HG03175 (cell line): Measurements from ENCODE around the gene CSHL1.

ENCODE experiments used
- ATAC-seq: cut with Tn5 transposase; IDR thresholded peaks from one replicate; pipeline ENCODE4 v1.9.1; 2021; ENCODE audit warnings: mild to moderate bottlenecking, moderate library complexity; ENCODE audit not compliant: unreplicated experiment

CSHL1 gene

DNA sequence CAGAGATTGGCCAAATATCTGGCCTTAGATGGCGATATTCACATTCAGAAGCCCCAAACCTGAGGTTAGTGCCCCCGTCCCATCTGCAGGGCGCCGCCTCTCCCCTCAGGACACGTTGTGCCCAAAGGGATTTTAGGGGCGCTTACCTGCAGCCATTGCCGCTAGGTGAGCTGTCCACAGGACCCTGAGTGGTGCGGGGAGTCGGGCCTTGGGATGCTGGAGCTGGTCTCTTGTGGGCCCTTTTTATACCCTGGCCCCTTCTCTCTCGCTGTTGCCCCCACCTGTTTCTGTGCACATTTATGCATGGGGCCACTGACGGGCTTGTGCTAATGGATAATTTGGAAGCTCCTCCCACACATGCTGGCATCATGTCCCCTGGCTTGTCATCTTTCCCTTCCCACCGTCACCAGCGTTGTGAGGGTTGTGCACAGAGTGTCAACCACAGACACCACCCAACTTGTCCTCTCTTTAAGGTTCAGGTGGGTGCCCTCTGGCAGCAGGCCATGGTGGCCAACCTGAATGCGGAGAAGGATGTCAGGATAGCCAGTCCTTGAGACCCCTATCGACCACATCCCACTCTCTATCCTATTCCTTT, at the start of gene CSHL1:
Gene CSHL1, minus strand, starts transcription at position 218 of the 595 bp plus-strand sequence. Its CDS starts 62 bp downstream, at position 156.
- no peak for ATAC-seq

DNA sequence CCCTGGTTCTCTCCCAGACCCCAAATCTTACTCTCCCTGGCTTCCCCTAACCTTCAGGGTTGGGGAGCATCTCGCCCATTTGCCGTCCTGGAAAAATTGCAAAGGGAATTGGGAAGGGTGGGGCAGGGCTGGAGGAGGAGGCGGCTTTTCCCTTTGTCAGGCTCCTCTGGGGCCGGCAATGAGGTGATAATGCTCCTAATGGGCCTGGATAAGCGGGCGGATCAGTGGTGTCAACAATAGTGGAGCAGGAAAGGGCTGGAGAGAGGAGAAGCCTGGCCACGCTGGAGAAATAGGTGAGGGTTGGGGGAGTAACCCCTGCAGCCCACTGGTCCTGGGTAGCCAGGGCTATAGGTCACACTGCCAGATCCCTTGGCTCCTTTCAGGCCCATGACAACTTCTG, 49.4 kb upstream of the CSHL1 start:
- ATAC-seq: no peak

DNA sequence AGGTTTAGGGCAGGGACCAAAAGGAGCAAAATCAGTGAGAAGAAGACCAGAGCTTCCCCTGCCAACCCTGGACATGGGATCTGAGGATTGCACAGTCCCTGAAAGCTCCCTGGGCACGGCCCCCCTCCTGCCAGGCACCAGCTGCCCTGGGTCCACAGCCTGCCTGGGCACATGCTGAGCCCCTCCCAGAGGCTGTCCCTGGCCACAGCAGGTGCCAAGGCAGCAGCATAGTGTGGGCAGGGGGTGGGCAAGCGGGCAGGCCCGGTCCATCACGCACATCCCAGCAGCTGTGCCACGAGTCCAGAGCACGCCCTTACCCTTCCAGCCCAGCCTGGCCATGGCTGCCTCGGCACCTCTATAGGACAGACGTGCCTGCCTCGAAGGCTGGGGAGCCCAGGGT, 48.9 kb upstream of the CSHL1 start:
- ATAC-seq: no peak

DNA sequence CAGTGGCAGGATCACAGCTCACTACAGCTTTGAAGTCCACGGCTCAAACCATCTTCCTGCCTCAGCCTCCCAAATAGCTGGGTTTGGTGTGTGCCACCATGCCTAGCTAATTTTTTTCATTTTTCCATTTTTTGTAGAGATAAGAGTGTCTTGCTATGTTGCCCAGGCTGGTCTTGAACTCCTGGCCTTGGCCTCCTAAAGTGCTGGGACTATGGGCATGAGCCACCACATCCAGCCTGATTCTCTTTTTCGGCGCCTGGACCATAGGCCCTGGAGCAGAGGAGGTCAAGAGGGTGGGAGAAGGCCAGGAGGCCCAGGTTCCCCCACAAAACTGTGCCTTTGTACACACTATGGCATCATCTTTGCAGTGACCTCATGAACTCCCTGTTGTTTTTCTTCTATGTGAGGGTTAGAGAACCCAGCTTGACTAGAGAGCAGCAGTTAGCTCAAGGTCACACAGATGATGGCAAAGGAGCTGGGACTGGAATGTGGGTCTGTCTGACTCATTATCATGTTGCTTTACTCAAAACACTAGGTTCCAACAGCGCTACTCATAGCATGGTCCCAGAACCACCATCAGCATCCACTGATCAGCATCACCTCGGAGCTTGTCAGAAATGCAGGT, 45.4 kb upstream of the CSHL1 start:
- no peak for ATAC-seq

GRCh38 chr17:63955791-63956190, 44.7 kb upstream of the CSHL1 start:
- no peak for ATAC-seq

GRCh38 chr17:63955232-63955631, 44.2 kb upstream of the CSHL1 start:
- ATAC-seq: no peak

DNA sequence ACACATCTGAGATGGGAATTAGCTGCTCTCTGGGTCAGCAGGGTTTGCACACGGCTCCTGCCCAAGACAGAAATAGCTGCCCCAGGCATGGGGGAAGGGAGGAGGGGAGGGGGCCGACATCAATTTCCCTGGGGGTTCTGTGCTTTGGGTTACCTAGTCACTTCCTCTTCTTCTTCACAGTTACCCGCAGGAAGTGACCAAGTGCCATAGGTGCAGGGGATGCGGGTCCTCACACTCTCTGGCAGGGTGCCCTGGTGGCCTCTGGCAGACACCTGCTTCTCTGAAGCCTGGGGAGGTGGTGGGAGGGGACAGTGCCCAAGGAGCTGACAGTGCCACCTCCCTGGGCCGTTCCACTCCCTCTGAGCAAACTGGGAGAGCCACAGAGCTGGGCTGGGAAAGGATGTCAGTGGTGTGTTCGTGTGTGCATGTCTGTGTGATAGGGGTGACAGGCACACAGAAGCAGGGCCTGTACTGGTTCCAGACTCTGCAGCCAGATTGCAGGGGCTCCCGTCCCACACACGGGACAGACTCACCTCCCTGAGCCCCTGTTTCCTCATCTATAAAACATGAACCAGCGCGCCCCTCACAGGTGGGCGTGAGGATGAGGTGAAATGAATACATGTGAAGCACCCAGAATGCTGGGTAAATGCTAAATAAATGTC, 43.5 kb upstream of the CSHL1 start:
- peak; percentile 70 for ATAC-seq

- ATAC-seq: no peak
These were observed 40.2 kb upstream of the CSHL1 start for GRCh38 chr17:63950940-63951907.

GRCh38 chr17:63949576-63950250, 38.7 kb upstream of the CSHL1 start:
- ATAC-seq: no peak

DNA sequence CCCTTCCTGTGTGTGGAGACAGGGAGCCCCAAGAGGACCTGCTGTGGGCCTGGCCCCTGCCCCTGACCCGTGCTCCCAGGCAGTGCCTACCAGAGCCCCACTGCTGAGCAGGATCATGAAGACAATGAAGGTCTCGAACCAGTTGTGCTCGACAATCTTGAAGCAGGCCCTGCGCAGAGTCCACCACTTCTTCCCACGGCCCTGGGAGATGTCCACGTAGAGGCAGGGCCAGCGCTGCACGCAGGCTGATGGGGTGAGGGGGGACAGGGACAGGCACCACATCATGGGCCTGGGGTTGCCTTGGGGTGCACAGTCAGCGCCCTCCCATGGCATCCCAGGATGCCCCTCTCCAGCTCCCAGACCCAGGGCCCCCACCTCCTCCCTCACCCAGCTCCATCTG, 37.5 kb upstream of the CSHL1 start:
- ATAC-seq: no peak

- no peak for ATAC-seq
These were observed 36.8 kb upstream of the CSHL1 start for GRCh38 chr17:63947711-63948330.

GRCh38 chr17:63946440-63947363, 35.6 kb upstream of the CSHL1 start:
- ATAC-seq: peak; percentile 66

- ATAC-seq: peak; percentile 36
These were observed 34.9 kb upstream of the CSHL1 start for GRCh38 chr17:63945784-63946439.

- ATAC-seq: no peak
These were observed 33.9 kb upstream of the CSHL1 start for GRCh38 chr17:63944736-63945499.

GRCh38 chr17:63943745-63944144, 32.7 kb upstream of the CSHL1 start:
- ATAC-seq: no peak

DNA sequence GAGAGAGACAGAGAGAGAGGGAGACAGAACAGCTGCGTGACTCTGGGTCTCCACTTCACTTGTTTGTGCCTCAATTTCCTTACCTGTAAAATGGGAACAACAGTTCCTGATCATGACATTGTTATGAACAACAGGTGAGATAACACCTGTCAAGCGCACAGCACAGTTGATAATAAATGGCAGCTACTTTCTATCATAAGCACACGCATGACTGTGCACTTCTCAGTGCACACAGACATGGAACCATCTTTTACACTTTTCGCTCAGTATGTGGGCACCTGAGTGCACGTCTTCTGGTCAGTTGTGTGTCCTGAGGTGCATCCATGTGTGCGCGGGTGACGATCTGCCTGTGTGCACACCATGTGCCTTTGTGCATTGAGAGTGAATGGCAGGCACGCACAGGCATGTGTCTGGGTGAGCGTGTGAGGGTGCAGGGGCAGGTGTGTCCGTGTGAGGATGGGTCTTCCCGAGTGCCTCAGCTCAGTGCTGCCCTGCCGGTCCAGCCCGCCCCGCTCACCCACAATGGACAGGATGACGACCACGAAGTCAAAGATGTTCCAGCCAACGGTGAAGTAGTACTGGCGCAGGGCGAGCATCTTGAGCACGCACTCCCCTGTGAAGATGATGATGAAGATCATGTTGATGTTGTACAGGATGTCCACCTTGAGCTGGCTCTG, 31.4 kb upstream of the CSHL1 start:
- ATAC-seq: no peak

- ATAC-seq: no peak
These were observed 30.7 kb upstream of the CSHL1 start for GRCh38 chr17:63941751-63942150.
